ENCODE data around the gene TTC21A.
"Not testable (repeated sequence)": the region's sequence is repeated elsewhere in the genome, so short reads cannot be mapped to it uniquely, and the experiment has no call there.

The TTC21A gene

GRCh38 chr3:39170877-39171276 lies 63.4 kb downstream of the TTC21A start:
- H3K9me3 Mint-ChIP-seq; H3K27ac Mint-ChIP-seq; H3K27me3 Mint-ChIP-seq; H3K4me3 Mint-ChIP-seq; intact Hi-C loops (cut with micrococcal nuclease); H3K36me3 Mint-ChIP-seq (ENCODE audit: low read depth): not testable (repeated sequence)
- peaks cover 48% of the 10 kb centered on the region for H3K4me1 Mint-ChIP-seq (ENCODE audit: low read depth)

GRCh38 chr3:39171860-39172259 lies 64.4 kb downstream of the TTC21A start:
- Mint-ChIP-seq H3K4me3 (no peak overlapping the region), H3K27me3 (peaks cover 8% of the 10 kb centered on the region), H3K9me3 (no peaks in the 10 kb centered on the region), H3K27ac (no peak overlapping the region), H3K36me3 (ENCODE audit: low read depth) (no peaks in the 10 kb centered on the region), H3K4me1 (ENCODE audit: low read depth) (peaks cover 48% of the 10 kb centered on the region)
- intact Hi-C loops (cut with micrococcal nuclease), result no loop called here

GRCh38 chr3:39173318-39174125 lies 66.0 kb downstream of the TTC21A start:
- no peaks in the 10 kb centered on the region for H3K9me3 Mint-ChIP-seq
- H3K27me3 Mint-ChIP-seq, result peaks cover 8% of the 10 kb centered on the region
- H3K4me1 Mint-ChIP-seq (ENCODE audit: low read depth), result peaks cover 53% of the 10 kb centered on the region
- no peak overlapping the region for H3K4me3 Mint-ChIP-seq
- intact Hi-C loops (cut with micrococcal nuclease), result no loop called here
- H3K27ac Mint-ChIP-seq, result no peak overlapping the region
- H3K36me3 Mint-ChIP-seq (ENCODE audit: low read depth), result no peaks in the 10 kb centered on the region

- intact Hi-C loops (cut with micrococcal nuclease), result loop anchor here (2.0 kb wide), 1 partner anchor 67 kb away; no protein-coding TSS in a partner anchor
- peaks cover 68% of the 10 kb centered on the region for H3K4me1 Mint-ChIP-seq (ENCODE audit: low read depth)
- H3K4me3 Mint-ChIP-seq, result no peak overlapping the region
- H3K9me3 Mint-ChIP-seq, result no peaks in the 10 kb centered on the region
- peaks cover 24% of the 10 kb centered on the region for H3K27me3 Mint-ChIP-seq
- no peaks in the 10 kb centered on the region for H3K36me3 Mint-ChIP-seq (ENCODE audit: low read depth)
- H3K27ac Mint-ChIP-seq, result peak overlapping the region; percentile 82
Observed at GRCh38 chr3:39176025-39176714, 68.7 kb downstream of the TTC21A start.

- intact Hi-C loops (cut with micrococcal nuclease), result loop anchor here (2.0 kb wide), 1 partner anchor 69 kb away; no protein-coding TSS in a partner anchor
- peaks cover 65% of the 10 kb centered on the region for H3K4me1 Mint-ChIP-seq (ENCODE audit: low read depth)
- H3K4me3 Mint-ChIP-seq, result peak overlapping the region; percentile 72
- H3K36me3 Mint-ChIP-seq (ENCODE audit: low read depth), result no peaks in the 10 kb centered on the region
- H3K27ac Mint-ChIP-seq, result peak overlapping the region; percentile 82
- peaks cover 22% of the 10 kb centered on the region for H3K27me3 Mint-ChIP-seq
- H3K9me3 Mint-ChIP-seq, result no peaks in the 10 kb centered on the region
Observed at GRCh38 chr3:39177708-39178332, 70.3 kb downstream of the TTC21A start.

- Mint-ChIP-seq H3K4me3 (no peak overlapping the region), H3K36me3 (ENCODE audit: low read depth) (no peaks in the 10 kb centered on the region), H3K9me3 (no peaks in the 10 kb centered on the region), H3K27ac (peak overlapping the region; percentile 82), H3K27me3 (peaks cover 21% of the 10 kb centered on the region), H3K4me1 (ENCODE audit: low read depth) (peaks cover 62% of the 10 kb centered on the region)
- intact Hi-C loops (cut with micrococcal nuclease), result no loop called here
Observed at GRCh38 chr3:39178553-39178952, 71.1 kb downstream of the TTC21A start.

GRCh38 chr3:39180183-39180545 lies 72.7 kb downstream of the TTC21A start:
- H3K27me3 Mint-ChIP-seq, result peaks cover 21% of the 10 kb centered on the region
- H3K4me3 Mint-ChIP-seq, result peak overlapping the region; percentile 71
- peak overlapping the region; percentile 72 for H3K27ac Mint-ChIP-seq
- H3K9me3 Mint-ChIP-seq, result no peaks in the 10 kb centered on the region
- H3K36me3 Mint-ChIP-seq (ENCODE audit: low read depth), result no peaks in the 10 kb centered on the region
- H3K4me1 Mint-ChIP-seq (ENCODE audit: low read depth), result peaks cover 56% of the 10 kb centered on the region
- intact Hi-C loops (cut with micrococcal nuclease), result loop anchor here (10.0 kb wide), 1 partner anchor 205 kb away; the partner anchor contains the start of gene SLC25A38

- intact Hi-C loops (cut with micrococcal nuclease), result loop anchor here (10.0 kb wide), 1 partner anchor 204 kb away; the partner anchor contains the start of gene SLC25A38
- Mint-ChIP-seq H3K4me1 (ENCODE audit: low read depth) (peaks cover 53% of the 10 kb centered on the region), H3K27ac (peak overlapping the region; percentile 72), H3K36me3 (ENCODE audit: low read depth) (no peaks in the 10 kb centered on the region), H3K27me3 (peaks cover 21% of the 10 kb centered on the region), H3K9me3 (no peaks in the 10 kb centered on the region), H3K4me3 (peak overlapping the region; percentile 72)
Observed at GRCh38 chr3:39180546-39181346, 73.3 kb downstream of the TTC21A start.

- H3K36me3 Mint-ChIP-seq (ENCODE audit: low read depth), result no peaks in the 10 kb centered on the region
- peaks cover 44% of the 10 kb centered on the region for H3K4me1 Mint-ChIP-seq (ENCODE audit: low read depth)
Observed at GRCh38 chr3:39181408-39182335, 74.2 kb downstream of the TTC21A start.

GRCh38 chr3:39183211-39184080 lies 76.0 kb downstream of the TTC21A start:
- peaks cover 29% of the 10 kb centered on the region for H3K4me1 Mint-ChIP-seq (ENCODE audit: low read depth)
- H3K9me3 Mint-ChIP-seq, result no peaks in the 10 kb centered on the region
- no peak overlapping the region for H3K4me3 Mint-ChIP-seq
- peaks cover 18% of the 10 kb centered on the region for H3K27me3 Mint-ChIP-seq
- no peaks in the 10 kb centered on the region for H3K36me3 Mint-ChIP-seq (ENCODE audit: low read depth)
- intact Hi-C loops (cut with micrococcal nuclease), result loop anchor here (10.0 kb wide), 1 partner anchor 201 kb away; the partner anchor contains the start of gene SLC25A38
- H3K27ac Mint-ChIP-seq, result no peak overlapping the region

More at GRCh38 chr3:39181408-39182335, 74.2 kb downstream of the TTC21A start:
- Mint-ChIP-seq H3K27ac (peak overlapping the region; percentile 12), H3K4me3 (peak overlapping the region; percentile 72), H3K27me3 (peaks cover 15% of the 10 kb centered on the region), H3K9me3 (no peaks in the 10 kb centered on the region)
- intact Hi-C loops (cut with micrococcal nuclease), result loop anchor here (1.0 to 10.0 kb wide), 2 partner anchors 33 to 203 kb away; partner anchors contain the start of gene SLC25A38

GRCh38 chr3:39184081-39184967 lies 76.8 kb downstream of the TTC21A start:
- Mint-ChIP-seq H3K9me3 (no peaks in the 10 kb centered on the region), H3K36me3 (ENCODE audit: low read depth) (no peaks in the 10 kb centered on the region), H3K27ac (peak overlapping the region; percentile 4), H3K4me3 (no peak overlapping the region), H3K4me1 (ENCODE audit: low read depth) (peaks cover 21% of the 10 kb centered on the region), H3K27me3 (peaks cover 20% of the 10 kb centered on the region)
- intact Hi-C loops (cut with micrococcal nuclease), result loop anchor here (10.0 kb wide), 1 partner anchor 200 kb away; the partner anchor contains the start of gene SLC25A38
